Keratinocyte (primary cell): ENCODE data around the gene ABCA4.

ENCODE experiments used
- CTCF ChIP-seq, 3 experiments: IDR thresholded peaks in 1 of 3; conservative IDR thresholded peaks in 1 of 3; optimal IDR thresholded peaks in 1 of 3; 2 replicates in 2 of 3; 3 replicates in 1 of 3; pipeline versions ENCODE3 to v1.5.1; 2011; ENCODE audit warnings: low read length in 3 of 3, mild to moderate bottlenecking in 3 of 3, moderate library complexity in 2 of 3, control low read depth in 1 of 3, inconsistent platforms in 1 of 3; ENCODE audit not compliant: insufficient read depth in 2 of 3; ENCODE audit errors: extremely low read depth in 1 of 3
- EZH2 ChIP-seq: IDR thresholded peaks from one replicate; pipeline ENCODE4 v1.6.1; 2012; ENCODE audit warnings: inconsistent platforms, mild to moderate bottlenecking, low read length, moderate library complexity

GRCh38 chr1:94117259-94117851 is 3.6 kb downstream of the ABCA4 start:
- TF ChIP-seq CTCF (optimal IDR thresholded peaks at IDR 0.05 in 1 of 3, IDR thresholded peaks at IDR 0.05 in 1 of 3, conservative IDR thresholded peaks at IDR 0.05 in 1 of 3; ENCODE audit: extremely low read depth in 1 of 3, insufficient read depth in 2 of 3, low read length in 3 of 3) = no peak
- no peak for TF ChIP-seq EZH2
